ENCODE measurements around the gene FYTTD1. TPM values are rescaled to one million over a fixed set of nuclear protein-coding genes. Genes with fewer than 3 reads are reported as not detected.

The FYTTD1 gene
- total RNA-seq, 2 donors from 2014 or later: 20.4 to 47.3 TPM

DNA sequence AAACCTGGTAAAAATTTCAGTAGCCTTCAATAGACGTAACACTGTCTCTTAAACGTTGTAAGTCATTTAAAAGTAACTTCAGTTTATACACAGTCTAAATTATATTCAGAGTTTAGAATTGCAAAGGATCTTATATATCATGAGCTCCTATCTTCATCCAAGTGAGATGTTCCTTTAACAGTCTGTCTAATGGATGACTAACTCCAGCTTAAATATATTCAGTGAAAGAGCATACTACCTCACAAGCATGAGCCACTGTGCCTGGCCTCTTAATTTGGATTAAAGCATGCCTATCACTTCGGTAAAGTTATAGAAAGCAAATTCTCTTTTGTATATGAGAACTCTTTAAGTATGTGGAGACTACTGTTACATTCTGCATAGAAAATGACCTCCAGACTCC lies 7.0 kb downstream of the FYTTD1 start:
- H3K36me3 ChIP-seq: no peaks in the 10 kb centered on the region
- H3K9me3 ChIP-seq: no peaks in the 10 kb centered on the region
- no peak for ATAC-seq (ENCODE audit: insufficient number of reproducible peaks, low FRiP score, low read depth)
- no peak for DNase-seq (ENCODE audit: low spot score)
- no peak overlapping the region for H3K4me3 ChIP-seq
- TF ChIP-seq, protein P1, sequence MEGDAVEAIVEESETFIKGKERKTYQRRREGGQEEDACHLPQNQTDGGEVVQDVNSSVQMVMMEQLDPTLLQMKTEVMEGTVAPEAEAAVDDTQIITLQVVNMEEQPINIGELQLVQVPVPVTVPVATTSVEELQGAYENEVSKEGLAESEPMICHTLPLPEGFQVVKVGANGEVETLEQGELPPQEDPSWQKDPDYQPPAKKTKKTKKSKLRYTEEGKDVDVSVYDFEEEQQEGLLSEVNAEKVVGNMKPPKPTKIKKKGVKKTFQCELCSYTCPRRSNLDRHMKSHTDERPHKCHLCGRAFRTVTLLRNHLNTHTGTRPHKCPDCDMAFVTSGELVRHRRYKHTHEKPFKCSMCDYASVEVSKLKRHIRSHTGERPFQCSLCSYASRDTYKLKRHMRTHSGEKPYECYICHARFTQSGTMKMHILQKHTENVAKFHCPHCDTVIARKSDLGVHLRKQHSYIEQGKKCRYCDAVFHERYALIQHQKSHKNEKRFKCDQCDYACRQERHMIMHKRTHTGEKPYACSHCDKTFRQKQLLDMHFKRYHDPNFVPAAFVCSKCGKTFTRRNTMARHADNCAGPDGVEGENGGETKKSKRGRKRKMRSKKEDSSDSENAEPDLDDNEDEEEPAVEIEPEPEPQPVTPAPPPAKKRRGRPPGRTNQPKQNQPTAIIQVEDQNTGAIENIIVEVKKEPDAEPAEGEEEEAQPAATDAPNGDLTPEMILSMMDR (IDR thresholded peaks at IDR 0.05): no peak
- H3K4me1 ChIP-seq (ENCODE audit: control insufficient read depth in 1 of 2, low read depth in 2 of 2): peaks cover 5 to 23% of the 10 kb centered on the region in 2 donors
- no peaks in the 10 kb centered on the region for H3K27me3 ChIP-seq (replicated peaks; ENCODE audit: insufficient read depth)
- H3K27ac ChIP-seq: no peak overlapping the region

DNA sequence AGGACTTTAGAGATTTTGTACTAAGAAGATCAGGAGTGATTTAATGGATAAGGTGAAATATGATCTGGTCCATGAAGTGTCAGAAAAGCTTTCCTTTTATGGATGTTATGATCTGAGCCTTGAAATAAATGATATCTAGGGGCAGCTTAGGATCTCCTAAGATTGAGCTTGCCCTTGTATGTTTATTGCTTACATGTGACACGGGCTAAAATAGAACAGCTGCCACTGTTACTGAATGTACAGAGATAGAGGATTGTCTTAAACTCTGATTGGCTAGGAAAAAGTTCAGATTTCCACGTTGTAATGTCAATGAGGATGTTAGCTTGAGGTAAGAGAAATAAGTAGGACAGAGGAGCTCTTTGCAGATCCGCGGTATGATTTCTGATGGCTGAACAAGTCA lies 8.8 kb downstream of the FYTTD1 start:
- no peaks in the 10 kb centered on the region for H3K27me3 ChIP-seq (replicated peaks; ENCODE audit: insufficient read depth)
- peaks cover 11% of the 10 kb centered on the region for H3K36me3 ChIP-seq
- H3K4me1 ChIP-seq (ENCODE audit: control insufficient read depth in 1 of 2, low read depth in 2 of 2): peaks cover 0 to 7% of the 10 kb centered on the region in 2 donors
- DNase-seq (ENCODE audit: low spot score) (no peak), ATAC-seq (ENCODE audit: insufficient number of reproducible peaks, low FRiP score, low read depth) (no peak)
- TF ChIP-seq, protein P1 (IDR thresholded peaks at IDR 0.05): no peak
- H3K9me3 ChIP-seq: no peaks in the 10 kb centered on the region
- H3K4me3 ChIP-seq: no peak overlapping the region
- no peak overlapping the region for H3K27ac ChIP-seq

DNA sequence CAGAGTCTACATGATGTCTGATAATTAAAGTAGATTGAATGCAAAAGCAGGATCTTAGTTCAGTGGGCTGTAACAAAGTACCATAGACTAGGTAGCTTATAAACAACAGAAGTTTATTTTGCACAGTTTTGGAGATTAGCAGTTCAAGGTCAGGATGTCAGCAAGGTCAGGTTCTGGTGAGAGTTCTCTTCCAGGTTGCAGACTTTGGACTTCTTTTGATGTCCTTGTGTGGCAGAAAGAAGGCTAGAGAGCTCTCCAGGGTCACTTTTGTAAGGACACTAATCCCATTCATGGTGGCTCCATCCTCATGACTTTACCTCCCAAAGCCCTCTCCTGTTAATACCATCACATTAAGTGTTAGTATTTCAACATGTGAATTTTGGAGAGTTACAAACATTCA lies 12.1 kb downstream of the FYTTD1 start:
- ATAC-seq (ENCODE audit: insufficient number of reproducible peaks, low FRiP score, low read depth): no peak
- no peak for DNase-seq (ENCODE audit: low spot score)
- Histone ChIP-seq H3K4me1 (ENCODE audit: control insufficient read depth in 1 of 2, low read depth in 2 of 2) (no peaks in the 10 kb centered on the region), H3K27ac (no peak overlapping the region), H3K9me3 (no peaks in the 10 kb centered on the region), H3K36me3 (peaks cover 20% of the 10 kb centered on the region), H3K4me3 (no peak overlapping the region), H3K27me3 (replicated peaks; ENCODE audit: insufficient read depth) (no peaks in the 10 kb centered on the region)
- TF ChIP-seq, protein P1 (IDR thresholded peaks at IDR 0.05): no peak

DNA sequence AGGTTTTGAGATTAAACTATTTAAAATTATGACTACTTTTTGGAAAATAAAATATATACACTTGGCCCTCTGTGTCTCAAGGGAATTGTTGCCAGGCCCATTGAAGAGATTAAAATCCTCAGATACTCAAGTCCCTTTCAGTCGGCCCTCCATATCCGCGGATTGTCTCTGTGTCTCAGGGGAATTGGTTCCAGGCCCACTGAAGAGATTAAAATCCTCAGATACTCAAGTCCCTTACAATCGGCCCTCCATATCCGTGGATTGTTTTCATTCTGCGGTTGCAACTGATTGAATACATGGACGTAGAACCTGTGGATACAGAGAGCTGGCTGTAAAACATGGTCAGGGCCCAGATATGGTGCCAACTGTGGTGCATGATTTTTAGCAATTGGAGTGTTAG lies 25.6 kb downstream of the FYTTD1 start:
- TF ChIP-seq, protein P1 (IDR thresholded peaks at IDR 0.05): no peak
- no peak overlapping the region for H3K27ac ChIP-seq
- ATAC-seq (ENCODE audit: insufficient number of reproducible peaks, low FRiP score, low read depth): no peak

DNA sequence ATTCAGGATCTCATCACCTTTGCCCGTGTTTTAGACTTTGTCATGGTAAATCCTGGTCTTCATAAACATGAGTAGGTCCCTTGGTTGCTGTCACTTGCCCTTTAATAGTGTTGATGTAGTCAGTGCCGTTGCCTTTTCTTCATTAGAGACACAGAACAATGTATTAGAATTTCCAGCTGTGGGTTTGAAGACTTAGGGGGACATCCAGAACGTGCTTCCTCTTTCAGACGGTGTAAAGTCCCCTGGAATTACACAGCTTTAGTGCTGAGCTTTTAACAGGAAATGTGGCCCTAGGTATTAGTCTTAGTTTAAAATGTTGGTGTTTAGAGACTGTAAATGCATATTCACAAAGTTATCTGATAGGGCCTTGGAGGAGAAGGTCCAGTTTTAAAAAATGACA lies 32.5 kb downstream of the FYTTD1 start:
- Histone ChIP-seq H3K4me3 (no peak overlapping the region), H3K9me3 (no peaks in the 10 kb centered on the region), H3K36me3 (peaks cover 40% of the 10 kb centered on the region), H3K27ac (no peak overlapping the region), H3K27me3 (replicated peaks; ENCODE audit: insufficient read depth) (no peaks in the 10 kb centered on the region), H3K4me1 (ENCODE audit: control insufficient read depth in 1 of 2, low read depth in 2 of 2) (no peaks in the 10 kb centered on the region)
- TF ChIP-seq, protein P1 (IDR thresholded peaks at IDR 0.05): no peak
- DNase-seq (ENCODE audit: low spot score) (no peak), ATAC-seq (ENCODE audit: insufficient number of reproducible peaks, low FRiP score, low read depth) (no peak)

More for the DNA sequence above, 25.6 kb downstream of the FYTTD1 start:
- H3K36me3 ChIP-seq: peaks cover 46% of the 10 kb centered on the region
- no peak for DNase-seq (ENCODE audit: low spot score)
- no peaks in the 10 kb centered on the region for H3K9me3 ChIP-seq
- no peaks in the 10 kb centered on the region for H3K4me1 ChIP-seq (ENCODE audit: control insufficient read depth in 1 of 2, low read depth in 2 of 2)
- no peak overlapping the region for H3K4me3 ChIP-seq
- no peaks in the 10 kb centered on the region for H3K27me3 ChIP-seq (replicated peaks; ENCODE audit: insufficient read depth)
